OCI-LY3 (cell line): ENCODE measurements around the gene MIA2.

Experiments used
- EZH2phosphoT487 ChIP-seq: fragments of 200-600 bp; shearing (Covaris generic); IDR thresholded peaks from 2 replicates; pipeline ENCODE4 v1.6.1; 2018; ENCODE audit warnings: antibody characterized with exemption, mixed run types, low read depth
- TF ChIP-seq, protein P1 (sequence below): fragments of 200-600, 300-600 bp; sonication (generic); IDR thresholded peaks from 2 replicates; pipeline ENCODE4 v1.5.1; 2014; ENCODE audit warnings: antibody characterized with exemption, low read length, low read depth

DNA sequence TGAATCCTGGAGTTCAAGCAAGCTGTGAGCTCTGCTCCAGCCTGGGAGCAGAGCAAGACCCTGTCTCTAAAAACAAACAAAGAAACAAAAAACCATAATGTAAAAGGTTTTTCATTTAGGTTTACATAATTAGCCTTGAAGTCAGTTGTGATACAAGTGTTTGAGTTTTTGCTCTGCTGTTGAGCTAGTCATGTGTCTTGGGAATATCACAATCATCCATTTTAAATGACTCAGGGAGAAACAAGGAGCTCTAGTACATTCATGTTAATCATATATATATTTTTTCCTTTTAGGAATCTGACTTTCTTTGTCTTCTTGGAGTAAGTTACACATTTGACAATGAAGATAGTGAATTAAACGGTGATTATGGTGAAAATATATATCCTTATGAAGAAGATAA, 12.9 kb downstream of the MIA2 start:
- TF ChIP-seq, protein P1, sequence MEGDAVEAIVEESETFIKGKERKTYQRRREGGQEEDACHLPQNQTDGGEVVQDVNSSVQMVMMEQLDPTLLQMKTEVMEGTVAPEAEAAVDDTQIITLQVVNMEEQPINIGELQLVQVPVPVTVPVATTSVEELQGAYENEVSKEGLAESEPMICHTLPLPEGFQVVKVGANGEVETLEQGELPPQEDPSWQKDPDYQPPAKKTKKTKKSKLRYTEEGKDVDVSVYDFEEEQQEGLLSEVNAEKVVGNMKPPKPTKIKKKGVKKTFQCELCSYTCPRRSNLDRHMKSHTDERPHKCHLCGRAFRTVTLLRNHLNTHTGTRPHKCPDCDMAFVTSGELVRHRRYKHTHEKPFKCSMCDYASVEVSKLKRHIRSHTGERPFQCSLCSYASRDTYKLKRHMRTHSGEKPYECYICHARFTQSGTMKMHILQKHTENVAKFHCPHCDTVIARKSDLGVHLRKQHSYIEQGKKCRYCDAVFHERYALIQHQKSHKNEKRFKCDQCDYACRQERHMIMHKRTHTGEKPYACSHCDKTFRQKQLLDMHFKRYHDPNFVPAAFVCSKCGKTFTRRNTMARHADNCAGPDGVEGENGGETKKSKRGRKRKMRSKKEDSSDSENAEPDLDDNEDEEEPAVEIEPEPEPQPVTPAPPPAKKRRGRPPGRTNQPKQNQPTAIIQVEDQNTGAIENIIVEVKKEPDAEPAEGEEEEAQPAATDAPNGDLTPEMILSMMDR: no peak
- no peak for TF ChIP-seq EZH2phosphoT487
